A172 (cell line): ENCODE results near the gene HSFY2. TPM values are rescaled to one million over a fixed set of nuclear protein-coding genes. Genes with fewer than 3 reads are reported as not detected.
"Not testable (repeated sequence)": the region's sequence is repeated elsewhere in the genome, so short reads cannot be mapped to it uniquely, and the experiment has no call there.

ENCODE experiments used
- DNase-seq: peaks from one replicate; pipeline ENCODE4 v3.0.0-alpha.2; 2015; ENCODE audit warnings: low spot score
- total RNA-seq: library from RNA; depleted of rRNA; stranded (reverse); fragments of >200 nt; shearing (Covaris generic); gene quantifications from 2 replicates; pipeline ENCODE4 v1.2.3, GENCODE V29; 2014; rRNA removed

HSFY2 gene
- not detected in 2 replicates for total RNA-seq

GRCh38 chrY:18773635-18774034, at the start of gene HSFY2:
Gene HSFY2, minus strand, starts transcription at chrY:18773735. Its CDS starts 117 bp downstream, at chrY:18773618.
- not testable (repeated sequence) for DNase-seq

GRCh38 chrY:18815751-18816150, 42.2 kb upstream of the HSFY2 start:
- not testable (repeated sequence) for DNase-seq

- DNase-seq = not testable (repeated sequence)
These were observed 15.3 kb upstream of the HSFY2 start for GRCh38 chrY:18788757-18789406.

GRCh38 chrY:18754077-18754476, 19.5 kb downstream of the HSFY2 start:
- not testable (repeated sequence) for DNase-seq

- DNase-seq = not testable (repeated sequence)
These were observed 20.3 kb downstream of the HSFY2 start for GRCh38 chrY:18753133-18753815.

GRCh38 chrY:18723714-18724113, 49.8 kb downstream of the HSFY2 start:
- DNase-seq = not testable (repeated sequence)

Other genes with a start within 250 kb of the HSFY2 start
- not detected in 2 replicates for gene HSFY1, start 227.0 kb downstream of the HSFY2 start, total RNA-seq